GM12891 (cell line): ENCODE data around the gene SRRM1.

Experiments used
- POLR2A ChIP-seq: IDR thresholded peaks from 2 replicates; pipeline ENCODE4 v1.6.1; 2011; ENCODE audit warnings: low read depth, low read length, control low read depth
- POLR2AphosphoS5 ChIP-seq: IDR thresholded peaks from 2 replicates; pipeline ENCODE4 v1.6.1; 2011; ENCODE audit warnings: low read depth, low read length, control low read depth
- SPI1 ChIP-seq: IDR thresholded peaks from 2 replicates; pipeline ENCODE4 v1.6.1; 2011; ENCODE audit warnings: low read depth, low read length, control low read depth
- TAF1 ChIP-seq: IDR thresholded peaks from 2 replicates; pipeline ENCODE4 v1.6.1; 2011; ENCODE audit warnings: low read depth, low read length, control low read depth

GRCh38 chr1:24702511-24703293, 59.6 kb downstream of the SRRM1 start:
- TF ChIP-seq POLR2AphosphoS5 (no peak), POLR2A (no peak), TAF1 (no peak), SPI1 (no peak)
